Stimulated activated memory B cell treated with anti-CD40 and anti-IgM and Interleukin-4, amounts not matched to agents 10 μg/mL and 1 μg/mL and 100 μg/mL, for 72 hours (primary cell): ENCODE results near the gene ZNF519.
A peak's percentile ranks its signal among the peaks of the same experiment; 100 is the strongest.
"Not testable (repeated sequence)": the region's sequence is repeated elsewhere in the genome, so short reads cannot be mapped to it uniquely, and the experiment has no call there.

ENCODE experiments used
- ATAC-seq: fragments of 150-1000 bp; cut with Tn5 transposase; 2 replicates; pipeline ENCODE4 v1.10.0; 2021
- H3K27ac Mint-ChIP-seq: one replicate; pipeline ENCODE4 v1.8.0; 2022; ENCODE audit warnings: mild to moderate bottlenecking, mixed read lengths
- H3K27me3 Mint-ChIP-seq: one replicate; pipeline ENCODE4 v1.8.0; 2022; ENCODE audit warnings: mixed read lengths
- H3K36me3 Mint-ChIP-seq: one replicate; pipeline ENCODE4 v1.8.0; 2022; ENCODE audit warnings: mixed read lengths
- H3K4me1 Mint-ChIP-seq: one replicate; pipeline ENCODE4 v1.8.0; 2022; ENCODE audit warnings: mixed read lengths
- H3K4me3 Mint-ChIP-seq: one replicate; pipeline ENCODE4 v1.8.0; 2022; ENCODE audit warnings: mild to moderate bottlenecking, moderate library complexity, mixed read lengths
- H3K9me3 Mint-ChIP-seq: one replicate; pipeline ENCODE4 v1.8.0; 2022; ENCODE audit warnings: mixed read lengths

Gene ZNF519

DNA sequence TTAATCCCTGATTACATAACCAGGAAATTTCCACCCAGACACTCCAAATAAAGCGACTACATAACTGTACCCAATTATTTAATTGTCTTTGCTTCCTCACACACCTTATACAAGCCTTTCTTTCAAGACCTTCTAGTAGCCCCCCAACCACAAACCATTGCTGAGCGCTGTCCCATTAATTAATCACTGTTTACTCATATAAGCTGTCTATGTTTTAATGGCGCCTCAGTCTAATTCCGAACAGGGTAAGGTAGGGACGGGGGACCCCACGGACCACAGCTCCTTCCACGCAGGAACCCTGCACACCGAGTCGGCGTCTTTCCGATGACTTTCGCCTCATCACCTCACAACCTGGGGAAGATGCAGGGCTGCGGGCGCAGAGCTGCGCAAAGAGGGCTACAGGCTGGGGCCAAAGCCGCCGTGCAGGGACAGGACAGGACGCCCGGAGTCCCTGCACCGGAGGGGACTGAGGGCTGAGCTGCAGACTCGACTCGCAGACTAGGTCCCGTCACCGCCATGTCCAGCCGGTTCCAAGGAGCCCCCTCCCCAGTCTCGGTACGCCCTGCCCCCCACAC lies 452 bp downstream of the ZNF519 start:
- peak; percentile 50 for ATAC-seq
- Mint-ChIP-seq H3K4me1 (peaks cover 31% of the 10 kb centered on the region), H3K27ac (peak overlapping the region; percentile 91), H3K4me3 (peak overlapping the region; percentile 92)
- not testable (repeated sequence) for H3K36me3 Mint-ChIP-seq, H3K27me3 Mint-ChIP-seq, H3K9me3 Mint-ChIP-seq

DNA sequence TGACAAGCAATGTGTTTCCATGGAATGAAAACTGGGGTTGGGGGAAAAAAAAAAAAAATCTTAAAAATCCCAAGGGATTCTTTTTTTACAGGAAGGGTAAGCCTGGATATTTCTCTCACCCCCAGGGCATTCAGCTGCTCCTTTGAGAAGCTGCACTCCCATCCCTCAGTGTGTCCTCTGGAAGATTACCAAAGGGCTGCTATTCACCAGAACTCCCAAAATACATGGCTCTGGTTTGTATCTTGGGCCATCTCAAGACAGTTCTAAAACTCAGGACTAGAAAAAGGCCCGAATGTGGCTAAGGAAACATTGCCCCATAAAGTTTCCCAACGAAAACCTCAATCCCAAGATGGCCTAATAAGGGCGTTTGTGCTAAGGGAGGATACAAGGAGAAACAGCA lies 1.4 kb downstream of the ZNF519 start:
- not testable (repeated sequence) for H3K9me3 Mint-ChIP-seq, H3K27me3 Mint-ChIP-seq, ATAC-seq, H3K27ac Mint-ChIP-seq, H3K36me3 Mint-ChIP-seq
- peak overlapping the region; percentile 18 for H3K4me3 Mint-ChIP-seq
- peaks cover 31% of the 10 kb centered on the region for H3K4me1 Mint-ChIP-seq

DNA sequence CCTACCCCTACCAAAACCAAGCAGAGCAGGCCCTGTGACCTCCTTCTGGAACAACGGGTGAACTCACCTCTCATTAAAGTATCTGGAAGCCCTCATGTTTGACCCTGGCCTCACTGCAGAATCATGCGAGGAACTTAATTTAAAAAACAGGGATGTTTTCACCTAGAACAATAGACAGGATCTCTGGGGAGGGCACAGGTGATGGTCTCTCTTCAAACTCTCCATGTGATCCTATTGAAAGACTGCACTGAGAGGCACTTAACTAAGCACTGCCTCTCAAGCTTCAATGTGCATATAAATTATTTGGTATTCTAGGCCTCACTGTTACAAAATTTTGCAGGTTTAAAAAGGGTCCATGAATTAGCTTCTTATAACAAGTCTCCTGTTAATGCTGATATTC lies 7.5 kb downstream of the ZNF519 start:
- Mint-ChIP-seq H3K27me3 (no peaks in the 10 kb centered on the region), H3K4me1 (peaks cover 11% of the 10 kb centered on the region)
- ATAC-seq = no peak

DNA sequence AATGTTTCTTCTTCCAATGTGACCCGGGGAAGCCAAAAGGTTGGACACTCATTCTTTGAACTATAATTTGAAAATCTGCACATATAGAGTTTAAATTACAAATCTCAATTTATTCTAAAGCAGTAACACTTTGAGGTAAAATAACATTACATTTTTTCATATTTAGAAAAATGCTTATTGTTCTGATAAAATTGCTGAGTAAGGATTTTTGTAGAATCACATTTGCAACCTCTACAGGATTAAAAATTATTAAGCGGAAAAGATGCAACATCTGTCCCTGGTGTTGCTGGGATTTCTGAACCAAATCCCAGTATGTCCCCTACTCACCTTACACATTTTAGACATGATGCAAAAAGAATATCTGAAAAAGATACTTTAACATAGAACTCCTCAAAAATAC lies 10.1 kb downstream of the ZNF519 start:
- no peaks in the 10 kb centered on the region for H3K9me3 Mint-ChIP-seq
- ATAC-seq = no peak
- no peaks in the 10 kb centered on the region for H3K27me3 Mint-ChIP-seq
- H3K27ac Mint-ChIP-seq = no peak overlapping the region
- H3K4me3 Mint-ChIP-seq = no peak overlapping the region
- peaks cover 5% of the 10 kb centered on the region for H3K36me3 Mint-ChIP-seq
- H3K4me1 Mint-ChIP-seq = peaks cover 6% of the 10 kb centered on the region

More for the DNA sequence above, 7.5 kb downstream of the ZNF519 start:
- Mint-ChIP-seq H3K27ac (no peak overlapping the region), H3K9me3 (no peaks in the 10 kb centered on the region), H3K36me3 (no peaks in the 10 kb centered on the region), H3K4me3 (no peak overlapping the region)

DNA sequence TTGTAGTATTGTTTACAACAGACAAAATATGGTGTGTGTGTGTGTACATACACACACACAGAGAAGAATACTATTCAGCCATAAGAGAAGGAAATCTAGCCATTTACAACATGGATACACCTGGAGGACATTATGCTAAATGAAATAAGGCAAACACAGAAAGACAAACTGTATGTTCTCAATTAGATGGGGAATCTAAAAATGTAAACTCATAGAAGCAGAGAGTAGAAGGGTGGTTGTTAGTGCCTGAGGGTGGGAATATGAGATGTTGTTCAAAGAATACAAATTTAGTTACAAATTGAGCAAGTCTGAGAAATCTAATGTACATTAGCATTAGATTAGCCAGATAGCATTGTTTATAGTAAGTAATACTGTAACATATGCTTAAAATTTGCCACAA lies 11.3 kb downstream of the ZNF519 start:
- Mint-ChIP-seq H3K4me3 (no peak overlapping the region), H3K27me3 (no peaks in the 10 kb centered on the region), H3K4me1 (peaks cover 8% of the 10 kb centered on the region), H3K9me3 (no peaks in the 10 kb centered on the region), H3K27ac (no peak overlapping the region), H3K36me3 (peaks cover 8% of the 10 kb centered on the region)
- ATAC-seq = no peak

DNA sequence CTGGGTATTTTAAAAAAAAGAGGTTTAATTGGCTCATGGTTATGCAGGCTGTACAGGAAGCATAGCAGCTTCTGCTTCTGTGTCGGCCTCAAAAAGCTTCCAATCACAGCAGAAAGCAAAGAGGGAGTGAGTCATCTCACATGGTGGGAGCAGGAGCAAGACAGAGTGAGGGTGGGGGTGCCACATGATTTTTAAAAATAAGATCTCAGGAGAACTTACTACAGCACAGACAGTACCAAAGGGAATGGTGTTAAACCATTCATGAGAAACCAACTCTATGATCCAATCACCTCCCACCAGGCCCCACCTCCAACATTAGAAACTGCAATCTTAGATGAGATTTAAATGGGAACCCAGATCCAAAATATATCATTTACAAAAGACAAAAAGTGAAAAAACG lies 14.6 kb downstream of the ZNF519 start:
- Mint-ChIP-seq H3K4me3 (no peak overlapping the region), H3K36me3 (peaks cover 16% of the 10 kb centered on the region), H3K27me3 (no peaks in the 10 kb centered on the region), H3K9me3 (no peaks in the 10 kb centered on the region), H3K27ac (no peak overlapping the region), H3K4me1 (peaks cover 8% of the 10 kb centered on the region)
- ATAC-seq = no peak

DNA sequence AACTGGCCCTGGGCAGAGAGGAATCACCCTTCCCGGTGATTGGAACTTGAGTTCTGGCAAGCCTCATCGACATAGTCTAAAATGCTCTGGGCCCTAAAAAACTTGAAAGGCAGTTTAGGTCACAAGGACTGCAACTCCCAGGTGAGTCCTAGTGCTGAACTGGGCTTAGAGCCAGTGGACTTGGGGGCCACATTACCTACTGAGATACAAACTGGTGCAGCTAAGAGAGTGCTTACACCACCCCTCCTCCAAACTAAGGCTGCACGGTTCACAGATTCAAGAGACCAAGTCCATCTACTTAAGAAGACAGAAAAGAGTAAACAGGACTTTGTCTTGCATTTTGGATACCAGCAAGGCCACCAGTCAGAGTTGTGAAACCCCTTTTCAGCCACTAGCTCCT lies 25.3 kb downstream of the ZNF519 start:
- peaks cover 30% of the 10 kb centered on the region for H3K36me3 Mint-ChIP-seq
- no peak overlapping the region for H3K27ac Mint-ChIP-seq
- peaks cover 9% of the 10 kb centered on the region for H3K9me3 Mint-ChIP-seq
- ATAC-seq = no peak
- H3K4me1 Mint-ChIP-seq = no peaks in the 10 kb centered on the region
- H3K27me3 Mint-ChIP-seq = no peaks in the 10 kb centered on the region
- no peak overlapping the region for H3K4me3 Mint-ChIP-seq

DNA sequence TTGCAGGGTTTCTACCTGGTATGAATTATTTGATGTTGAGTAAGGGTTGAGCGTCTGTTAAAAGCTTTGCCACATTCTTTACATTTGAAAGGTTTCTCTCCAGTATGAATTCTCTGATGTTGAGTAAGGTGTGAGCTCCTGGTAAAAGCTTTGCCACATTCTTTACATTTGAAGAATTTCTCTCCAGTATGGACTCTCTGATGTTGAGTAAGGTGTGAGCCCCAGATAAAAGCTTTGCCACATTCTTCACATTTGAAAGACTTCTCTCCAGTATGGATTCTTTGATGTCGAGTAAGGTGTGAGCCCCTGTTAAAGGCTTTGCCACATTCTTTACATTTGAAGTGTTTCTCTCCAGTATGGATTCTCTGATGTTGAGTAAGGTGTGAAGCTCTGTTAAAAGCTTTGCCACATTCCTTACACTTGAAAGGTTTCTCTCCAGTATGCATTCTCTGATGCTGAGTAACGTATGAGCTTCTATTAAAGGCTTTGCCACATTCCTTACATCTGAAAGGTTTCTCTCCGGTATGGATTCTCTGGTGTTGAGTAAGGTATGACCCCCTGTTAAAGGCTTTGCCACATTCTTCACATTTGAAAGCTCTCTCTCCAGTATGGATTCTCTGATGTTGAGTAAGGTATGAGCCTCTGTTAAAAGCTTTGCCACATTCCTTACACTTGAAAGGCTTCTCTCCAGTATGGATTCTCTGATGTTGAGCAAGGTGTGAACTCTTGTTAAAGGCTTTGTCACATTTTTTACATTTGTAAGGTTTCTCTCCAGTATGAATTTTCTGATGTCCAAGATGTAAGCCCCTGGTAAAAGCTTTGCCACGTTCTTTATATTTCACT lies 27.1 kb downstream of the ZNF519 start:
- Mint-ChIP-seq H3K9me3 (peaks cover 9% of the 10 kb centered on the region), H3K4me3 (no peak overlapping the region), H3K27ac (no peak overlapping the region), H3K36me3 (peaks cover 40% of the 10 kb centered on the region), H3K4me1 (peaks cover 6% of the 10 kb centered on the region), H3K27me3 (no peaks in the 10 kb centered on the region)
- no peak for ATAC-seq

DNA sequence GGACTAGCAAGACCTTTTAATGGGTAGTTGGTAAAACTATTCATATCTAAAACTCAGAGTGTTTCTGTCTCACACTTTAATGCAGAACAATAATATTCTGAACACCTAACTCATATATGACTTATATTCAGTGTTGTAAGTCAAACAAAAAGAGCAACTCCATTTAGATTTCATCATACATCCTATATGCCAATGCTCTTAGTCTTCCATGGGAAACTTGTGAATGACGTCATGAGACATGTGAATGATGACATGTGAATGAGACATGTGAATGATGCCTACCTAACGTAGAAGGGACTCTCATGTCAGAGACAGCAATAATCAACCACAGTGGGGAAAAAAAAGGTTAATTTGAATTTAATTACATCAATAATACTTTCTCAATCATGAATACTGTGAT lies 28.0 kb downstream of the ZNF519 start:
- Mint-ChIP-seq H3K9me3 (peaks cover 9% of the 10 kb centered on the region), H3K36me3 (peaks cover 40% of the 10 kb centered on the region), H3K27ac (no peak overlapping the region), H3K4me3 (no peak overlapping the region), H3K27me3 (no peaks in the 10 kb centered on the region), H3K4me1 (peaks cover 6% of the 10 kb centered on the region)
- ATAC-seq = no peak

DNA sequence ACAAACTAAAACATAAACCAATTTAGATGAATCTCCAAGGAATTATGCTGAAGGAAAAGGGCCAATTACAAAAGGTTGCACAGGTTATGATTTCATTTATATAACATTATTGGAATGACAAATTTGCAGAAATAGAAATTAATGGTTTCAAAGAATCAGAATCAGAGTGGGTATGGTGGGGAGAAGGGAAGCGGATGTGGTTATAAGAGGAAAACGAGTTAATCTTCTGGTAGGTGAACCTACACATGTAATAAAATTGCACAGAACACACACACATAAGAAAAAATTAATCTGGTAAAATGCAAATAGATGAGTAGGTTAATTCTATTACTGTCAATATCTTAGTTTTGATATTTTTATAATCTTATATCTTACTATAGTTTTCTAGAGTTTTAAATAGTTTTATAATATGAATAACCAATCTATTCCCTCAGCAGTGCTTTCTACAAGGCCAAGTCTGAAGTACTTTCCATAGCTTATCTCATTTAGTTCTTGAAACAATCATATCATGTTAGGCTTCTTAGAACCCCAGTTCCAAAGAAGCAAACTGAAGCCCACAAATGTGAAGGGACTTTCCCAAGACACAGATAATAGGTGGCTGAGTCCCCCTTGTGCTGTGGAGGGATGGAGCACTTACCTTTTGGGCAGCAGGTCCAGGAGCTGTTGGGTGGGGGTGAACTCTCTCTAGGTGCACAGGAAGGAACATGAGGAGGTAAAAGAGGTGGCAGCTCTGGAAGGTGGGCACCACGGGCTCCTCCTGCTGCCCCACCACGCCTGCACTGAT lies 31.5 kb downstream of the ZNF519 start:
- Mint-ChIP-seq H3K27me3 (no peaks in the 10 kb centered on the region), H3K4me1 (peaks cover 6% of the 10 kb centered on the region), H3K36me3 (peaks cover 21% of the 10 kb centered on the region), H3K27ac (no peak overlapping the region), H3K9me3 (peaks cover 5% of the 10 kb centered on the region), H3K4me3 (no peak overlapping the region)
- peak; percentile 41 for ATAC-seq

DNA sequence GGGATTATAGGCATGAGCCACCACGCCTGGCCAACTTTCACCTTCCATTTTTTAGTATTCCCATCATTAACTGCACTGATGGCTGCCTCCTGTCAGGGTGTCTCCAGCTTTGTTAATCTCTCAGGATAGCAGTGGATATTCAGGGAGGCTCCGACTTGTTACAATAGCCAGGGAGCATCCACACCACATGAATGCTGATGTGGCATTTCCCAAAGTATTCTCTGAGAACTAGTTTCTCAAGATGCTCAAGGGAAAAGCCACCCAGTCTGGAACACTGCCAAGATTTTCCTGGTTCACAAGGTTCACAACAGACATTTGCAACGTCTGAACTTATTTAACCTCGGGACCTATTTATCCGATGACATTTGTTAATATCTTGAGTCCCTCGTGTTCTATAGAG lies 33.8 kb downstream of the ZNF519 start:
- H3K27ac Mint-ChIP-seq = no peak overlapping the region
- no peak overlapping the region for H3K4me3 Mint-ChIP-seq
- peaks cover 10% of the 10 kb centered on the region for H3K36me3 Mint-ChIP-seq
- H3K4me1 Mint-ChIP-seq = peaks cover 6% of the 10 kb centered on the region
- ATAC-seq = no peak
- no peaks in the 10 kb centered on the region for H3K9me3 Mint-ChIP-seq
- no peaks in the 10 kb centered on the region for H3K27me3 Mint-ChIP-seq

DNA sequence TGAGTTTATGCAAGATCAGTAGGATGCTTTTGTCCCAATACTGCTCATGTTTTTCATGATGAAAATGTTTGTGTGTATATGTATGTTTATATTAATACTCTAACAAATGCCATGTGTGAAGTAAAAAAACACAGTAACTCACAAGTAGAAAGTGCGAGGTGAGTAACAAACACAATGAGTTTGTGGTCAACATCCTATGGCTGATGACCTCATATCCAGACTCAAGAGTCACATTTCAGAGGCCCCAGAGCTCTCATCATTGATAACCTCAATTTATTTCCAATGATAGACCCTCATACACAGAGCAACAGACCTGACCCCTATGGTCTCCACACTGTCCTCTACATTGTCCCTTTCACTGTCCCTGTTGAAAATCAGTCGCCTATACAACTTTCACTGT lies 34.5 kb downstream of the ZNF519 start:
- Mint-ChIP-seq H3K9me3 (no peaks in the 10 kb centered on the region), H3K36me3 (peaks cover 10% of the 10 kb centered on the region), H3K4me1 (peaks cover 6% of the 10 kb centered on the region), H3K27me3 (no peaks in the 10 kb centered on the region), H3K4me3 (no peak overlapping the region), H3K27ac (no peak overlapping the region)
- ATAC-seq = no peak

DNA sequence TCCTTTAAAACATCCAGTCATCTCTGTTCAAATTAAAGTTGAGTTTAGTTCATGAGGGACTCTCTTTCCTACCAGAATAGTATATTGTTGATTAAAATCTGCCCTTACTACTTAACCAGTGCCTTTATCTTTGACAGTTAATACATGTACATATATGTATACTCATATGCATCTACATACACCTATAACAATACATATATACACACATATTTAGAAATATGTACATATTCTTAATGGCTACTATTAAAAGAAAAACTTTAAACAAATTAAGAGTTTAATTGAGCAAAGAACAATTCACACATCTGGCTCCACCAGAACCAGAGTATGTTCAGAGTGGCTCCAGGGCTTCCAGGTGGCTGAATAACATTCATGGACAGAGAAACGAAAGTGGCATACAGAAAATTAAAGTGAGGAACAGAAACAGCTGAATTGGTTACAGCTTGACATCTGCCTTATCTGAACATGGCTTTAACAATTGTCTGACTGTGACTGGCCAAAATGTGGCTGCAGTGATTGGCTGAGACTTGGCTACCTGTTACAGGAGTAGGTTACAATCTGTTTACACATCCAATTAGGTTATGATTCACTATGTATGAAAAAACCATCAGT lies 38.8 kb downstream of the ZNF519 start:
- no peak for ATAC-seq
- no peaks in the 10 kb centered on the region for H3K9me3 Mint-ChIP-seq
- H3K4me3 Mint-ChIP-seq = no peak overlapping the region

DNA sequence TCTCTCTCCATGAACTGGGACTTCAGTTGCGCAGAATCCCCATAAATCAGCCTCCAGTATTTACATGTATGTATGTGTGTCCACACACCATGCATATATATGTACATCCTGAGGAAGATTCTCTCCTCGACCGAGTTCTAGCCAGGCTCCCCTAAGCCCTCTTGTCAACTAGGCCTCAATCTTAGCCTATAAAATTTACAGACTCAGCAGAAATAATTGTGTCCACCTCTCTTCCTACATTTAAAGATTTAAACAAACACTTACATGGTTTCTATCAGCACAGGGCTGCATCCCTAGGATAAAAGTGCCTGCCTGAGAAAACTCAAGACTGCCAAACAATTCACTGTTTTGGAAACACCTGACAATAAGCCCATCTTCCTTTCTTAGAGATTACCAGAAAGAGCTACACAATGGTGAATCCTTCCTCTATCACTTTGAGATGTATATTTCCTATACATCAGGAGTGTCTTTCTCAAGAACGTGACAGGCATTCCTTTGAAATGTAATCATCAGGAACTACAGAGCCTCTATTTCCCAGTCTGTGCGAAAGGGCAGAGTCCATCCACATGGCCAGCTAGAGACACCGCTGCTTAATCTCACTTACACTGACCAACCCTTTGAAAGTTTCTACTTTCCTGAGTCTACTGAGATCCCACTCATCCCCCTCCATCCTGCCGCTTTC lies 39.5 kb downstream of the ZNF519 start:
- Mint-ChIP-seq H3K27me3 (no peaks in the 10 kb centered on the region), H3K27ac (no peak overlapping the region), H3K4me1 (no peaks in the 10 kb centered on the region), H3K36me3 (no peaks in the 10 kb centered on the region), H3K4me3 (no peak overlapping the region), H3K9me3 (no peaks in the 10 kb centered on the region)
- ATAC-seq = no peak

More for the DNA sequence above, 38.8 kb downstream of the ZNF519 start:
- H3K27ac Mint-ChIP-seq = no peak overlapping the region
- no peaks in the 10 kb centered on the region for H3K27me3 Mint-ChIP-seq
- H3K4me1 Mint-ChIP-seq = no peaks in the 10 kb centered on the region
- no peaks in the 10 kb centered on the region for H3K36me3 Mint-ChIP-seq

DNA sequence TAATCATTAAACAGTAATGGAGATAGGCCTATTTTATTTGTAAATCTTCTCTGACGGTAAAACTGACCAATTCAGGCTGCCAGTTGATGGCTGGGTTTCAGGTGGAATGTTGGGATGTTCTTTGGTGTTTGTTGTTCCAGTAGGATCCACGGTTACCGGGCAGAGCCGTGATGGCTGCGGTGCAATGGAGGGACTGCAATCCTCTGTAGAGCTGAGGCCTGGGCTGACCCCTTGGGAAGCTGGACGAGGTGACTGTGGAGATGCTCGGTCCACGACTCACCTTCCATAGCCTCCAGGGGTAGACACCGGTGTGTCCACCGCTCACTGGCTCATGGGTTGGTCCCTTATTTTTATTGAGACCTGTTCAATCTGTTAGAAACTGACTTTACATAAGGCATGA lies 42.5 kb downstream of the ZNF519 start:
- Mint-ChIP-seq H3K9me3 (no peaks in the 10 kb centered on the region), H3K27me3 (no peaks in the 10 kb centered on the region), H3K4me1 (no peaks in the 10 kb centered on the region), H3K4me3 (no peak overlapping the region), H3K27ac (no peak overlapping the region), H3K36me3 (no peaks in the 10 kb centered on the region)
- ATAC-seq = no peak
